GM21367 (cell line): ENCODE measurements around the gene EFHD2.
"Not testable (repeated sequence)": the region's sequence is repeated elsewhere in the genome, so short reads cannot be mapped to it uniquely, and the experiment has no call there.

Source experiments
- ATAC-seq: cut with Tn5 transposase; IDR thresholded peaks from one replicate; pipeline ENCODE4 v1.9.1; 2021; ENCODE audit not compliant: unreplicated experiment

EFHD2 gene

GRCh38 chr1:15386164-15386749, 23.4 kb upstream of the EFHD2 start:
- no peak for ATAC-seq

DNA sequence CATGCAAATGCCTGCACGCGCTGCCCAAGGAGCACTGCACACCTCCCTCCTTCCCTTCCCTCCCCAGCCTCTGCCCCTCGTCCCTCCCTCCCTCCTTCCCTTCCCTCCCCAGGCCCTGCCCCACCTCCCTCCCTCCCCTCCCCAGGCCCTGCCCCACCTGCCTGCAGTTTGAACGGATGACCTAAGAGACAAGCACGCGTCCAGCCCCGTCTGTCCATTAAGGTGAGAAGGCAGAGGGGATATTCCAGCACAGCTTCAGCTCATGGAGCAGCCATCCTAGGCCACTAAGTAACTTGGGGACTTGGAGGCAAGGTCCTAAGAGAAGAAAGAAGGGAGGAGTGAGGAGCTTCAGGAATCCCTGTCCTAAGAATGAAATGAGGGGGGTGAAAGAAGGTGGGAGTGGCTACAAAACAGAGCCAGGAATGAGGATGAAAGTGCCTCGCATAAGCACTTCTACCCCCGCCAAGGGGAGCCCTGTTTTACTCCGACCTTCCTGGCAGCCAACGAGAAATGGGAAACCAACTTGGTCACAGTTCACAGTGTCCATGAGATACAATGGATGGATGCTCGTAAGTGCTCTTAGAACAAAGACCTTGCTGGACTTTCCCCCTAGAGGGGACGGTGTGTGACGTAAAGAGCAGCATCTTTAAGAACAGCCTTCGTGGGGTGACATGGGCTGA, 21.3 kb upstream of the EFHD2 start:
- no peak for ATAC-seq

DNA sequence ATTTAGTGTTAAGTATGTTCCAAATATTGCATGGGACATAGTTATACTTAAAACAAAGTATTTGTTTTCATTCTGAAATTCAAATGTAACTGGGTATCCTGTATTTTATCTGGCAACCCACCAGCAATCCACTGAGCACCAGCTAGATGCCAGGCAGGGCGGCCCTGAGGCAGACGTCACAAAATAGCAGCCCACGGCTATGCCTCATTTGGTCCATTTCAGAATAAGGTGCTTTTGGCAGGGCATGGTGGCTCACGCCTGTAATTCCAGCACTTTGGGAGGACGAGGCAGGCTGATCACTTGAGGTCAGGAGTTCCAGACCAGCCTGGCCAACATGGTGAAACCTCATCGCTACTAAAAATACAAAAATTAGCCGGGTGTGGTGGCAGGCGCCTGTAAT, 19.9 kb upstream of the EFHD2 start:
- ATAC-seq = not testable (repeated sequence)

DNA sequence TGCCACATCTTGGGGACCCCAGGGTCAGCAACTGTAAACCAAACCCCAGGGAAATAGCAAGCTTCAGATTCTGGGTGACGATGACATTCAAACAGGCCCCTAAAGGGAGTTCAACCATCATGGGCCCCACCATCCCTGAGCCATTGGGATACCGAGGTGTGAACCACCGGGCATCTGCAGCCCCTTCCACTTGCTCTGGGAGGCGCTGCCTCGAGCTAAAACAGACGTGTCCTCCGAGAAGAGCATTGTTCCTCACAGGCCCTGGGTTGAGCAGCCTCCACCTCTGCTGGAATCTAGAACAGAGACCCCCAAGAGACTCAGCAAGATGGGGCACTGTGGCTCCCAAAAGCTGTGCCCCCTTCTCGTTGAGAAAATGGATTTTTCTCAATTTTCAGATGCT, 19.0 kb upstream of the EFHD2 start:
- no peak for ATAC-seq

GRCh38 chr1:15391366-15391765, 18.3 kb upstream of the EFHD2 start:
- ATAC-seq = no peak

GRCh38 chr1:15393475-15394257, 16.0 kb upstream of the EFHD2 start:
- ATAC-seq = no peak

GRCh38 chr1:15394258-15394690, 15.4 kb upstream of the EFHD2 start:
- ATAC-seq = no peak

DNA sequence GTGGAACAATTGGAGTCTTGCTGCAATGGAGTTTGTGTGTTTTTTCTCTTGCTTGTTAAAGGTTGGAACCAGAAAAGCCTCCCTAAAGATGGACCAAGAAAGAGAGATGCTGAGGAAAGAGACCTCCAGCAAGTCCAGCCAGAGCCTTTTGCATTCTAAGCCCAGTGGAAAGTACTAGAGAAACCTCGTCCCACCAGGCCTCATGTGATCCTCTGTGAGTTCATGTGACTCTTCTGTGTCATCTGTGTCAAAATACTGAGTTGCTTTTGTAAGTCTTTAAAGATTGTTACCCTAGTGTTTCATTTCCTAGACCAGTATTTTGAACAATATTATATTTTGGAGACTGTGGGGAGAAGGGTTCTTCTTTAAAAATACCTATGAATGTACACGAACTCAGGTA, 12.5 kb upstream of the EFHD2 start:
- ATAC-seq = no peak

DNA sequence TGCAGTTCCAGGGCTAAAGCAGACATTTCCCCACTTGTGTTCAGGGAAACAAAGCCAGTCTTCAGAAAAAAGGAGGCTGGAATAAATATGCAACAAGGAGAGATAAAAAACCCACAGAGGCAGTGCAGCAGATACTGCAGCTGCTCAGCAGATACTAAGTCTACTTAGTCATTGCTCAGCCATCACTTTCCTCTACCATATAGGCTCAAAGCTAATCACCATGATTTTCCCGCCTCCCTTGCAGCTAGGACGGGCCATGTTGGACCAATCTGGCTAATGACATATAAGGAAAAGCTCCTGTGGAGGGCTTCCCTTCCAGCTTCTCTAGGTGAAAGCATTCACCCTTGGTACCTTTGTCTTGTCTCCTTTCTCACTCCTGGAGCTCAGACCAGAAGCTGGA, 10.0 kb upstream of the EFHD2 start:
- ATAC-seq = no peak

DNA sequence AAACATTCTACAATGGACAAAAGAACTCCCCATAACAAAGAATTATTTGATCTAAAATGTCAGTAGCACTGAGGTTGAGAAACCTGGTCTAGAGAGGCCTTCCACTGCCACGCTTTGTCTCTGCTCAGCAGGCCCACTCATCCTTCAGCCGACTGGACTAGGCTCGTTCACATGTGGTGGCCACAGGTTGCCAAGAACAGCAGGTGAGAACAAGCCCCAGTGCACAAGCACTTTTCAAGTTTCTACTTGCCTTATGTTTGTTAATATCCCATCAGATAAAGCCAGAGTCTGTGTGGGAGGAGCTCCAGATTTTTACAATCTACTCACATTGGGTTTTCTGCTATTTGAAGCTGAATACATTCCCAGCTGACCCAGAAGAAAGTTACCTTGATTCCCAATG, 9.1 kb upstream of the EFHD2 start:
- no peak for ATAC-seq

- ATAC-seq = no peak
Measured at GRCh38 chr1:15401391-15402055, 8.2 kb upstream of the EFHD2 start.

GRCh38 chr1:15402809-15403450, 6.8 kb upstream of the EFHD2 start:
- no peak for ATAC-seq

GRCh38 chr1:15403962-15404580, 5.6 kb upstream of the EFHD2 start:
- no peak for ATAC-seq

DNA sequence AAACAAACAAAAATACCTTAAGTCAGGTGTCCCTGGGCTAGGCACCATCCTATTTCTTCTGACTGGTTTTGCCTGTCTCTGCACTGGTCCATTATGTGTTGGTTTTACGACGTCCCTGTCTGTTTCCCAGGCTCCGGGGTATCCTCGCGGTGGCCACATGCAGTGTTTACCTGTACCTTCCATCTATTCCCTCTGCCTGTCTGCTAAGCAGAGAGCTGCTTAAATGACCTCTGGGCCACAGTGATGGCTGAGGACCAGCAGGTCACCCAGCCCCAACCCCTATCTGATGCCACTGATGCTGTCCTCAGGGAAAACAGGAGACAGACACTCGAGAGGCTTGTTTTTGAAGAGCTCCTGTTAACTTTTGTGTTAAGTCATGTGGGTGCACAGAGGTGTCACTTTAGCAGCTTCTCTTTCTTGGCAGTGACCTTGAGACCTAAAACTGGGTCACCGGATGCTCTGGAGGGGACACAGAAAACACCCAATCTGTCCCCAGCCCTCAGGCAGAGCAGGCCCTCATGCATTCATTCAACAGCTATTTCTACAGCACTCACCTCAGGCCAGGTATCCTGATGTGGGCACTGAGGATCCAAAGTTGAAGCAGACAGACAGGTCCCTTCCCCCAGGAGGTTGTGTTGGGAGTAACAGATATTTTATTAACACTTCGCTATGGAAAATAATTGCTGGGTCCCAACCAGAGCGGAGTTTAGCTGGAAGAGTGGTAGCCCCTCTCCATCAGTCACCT, 4.4 kb upstream of the EFHD2 start:
- no peak for ATAC-seq

- ATAC-seq = no peak
Measured at GRCh38 chr1:15406614-15407559, 2.8 kb upstream of the EFHD2 start.

DNA sequence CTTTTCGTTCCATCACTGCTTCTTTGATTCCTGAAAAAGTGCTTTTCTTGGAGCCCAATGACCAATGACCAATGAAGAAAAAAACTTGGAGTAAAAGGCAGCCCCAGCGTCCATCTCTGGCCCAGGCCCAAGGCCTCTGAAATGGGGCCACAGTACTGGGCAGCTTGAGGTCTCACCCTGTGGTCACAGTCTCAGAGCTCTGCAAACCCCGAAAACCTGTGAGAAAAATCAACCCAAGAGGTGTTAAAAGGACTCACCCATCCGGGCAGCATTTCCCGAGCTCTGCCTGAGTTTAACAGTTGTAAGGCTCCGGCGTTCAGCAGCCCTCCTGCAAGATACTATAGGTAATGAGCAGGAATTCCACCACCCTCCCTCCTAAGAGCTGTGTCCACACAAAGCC, 2.1 kb upstream of the EFHD2 start:
- no peak for ATAC-seq

DNA sequence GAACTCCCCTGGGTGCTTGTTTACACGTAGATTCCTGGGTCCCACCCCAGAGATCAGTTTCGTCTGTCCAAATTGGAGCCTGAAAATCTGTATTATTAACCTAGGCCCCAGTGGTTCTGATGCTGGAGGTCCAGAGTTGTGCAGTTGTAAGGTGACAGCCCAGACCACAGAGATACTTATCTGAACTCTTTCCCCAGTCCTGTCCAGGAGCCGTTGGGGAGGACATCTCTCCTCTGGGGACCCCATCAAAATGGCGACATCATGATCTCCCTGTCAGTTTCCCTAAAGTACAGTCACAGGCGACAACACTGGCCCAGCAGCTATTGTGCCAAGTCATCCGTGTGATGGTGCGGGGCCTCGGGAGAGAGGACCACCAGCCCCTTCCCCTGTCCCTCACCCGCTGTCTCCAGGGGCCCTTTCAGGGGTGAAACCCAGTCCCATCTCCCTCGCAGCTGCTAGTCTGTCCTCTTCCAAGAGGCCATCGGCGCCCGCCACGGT, 749 bp upstream of the EFHD2 start:
- no peak for ATAC-seq

GRCh38 chr1:15410223-15410883, 665 bp downstream of the EFHD2 start:
- ATAC-seq = no peak
